Iris pigment epithelial cell (primary cell): Measurements from ENCODE around the gene DCST1.

Experiments
- DNase-seq: peaks from one replicate; pipeline ENCODE4 v3.0.0-alpha.2; 2011; ENCODE audit warnings: low read depth

DCST1 gene

GRCh38 chr1:155086856-155087535 is 53.4 kb downstream of the DCST1 start:
- DNase-seq, result no peak

GRCh38 chr1:155091071-155092051 is 57.7 kb downstream of the DCST1 start:
- peak; percentile 47 for DNase-seq

GRCh38 chr1:155092131-155092530 is 58.5 kb downstream of the DCST1 start:
- DNase-seq, result no peak

- DNase-seq, result no peak
Measured at GRCh38 chr1:155092641-155093040, 59.0 kb downstream of the DCST1 start.

GRCh38 chr1:155093911-155094621 is 60.4 kb downstream of the DCST1 start:
- DNase-seq, result peak; percentile 47

- no peak for DNase-seq
Measured at GRCh38 chr1:155094622-155094948, 61.0 kb downstream of the DCST1 start.

GRCh38 chr1:155099331-155099730 is 65.7 kb downstream of the DCST1 start:
- DNase-seq, result no peak
